ENCODE data around the gene GRIN2A.
A peak's percentile ranks its signal among the peaks of the same experiment; 100 is the strongest.

Gene GRIN2A

GRCh38 chr16:9859701-9860327 lies 322.4 kb downstream of the GRIN2A start:
- Histone ChIP-seq H2BK12ac (ENCODE audit: low read length in 2 of 2) (no peak overlapping the region), H3K4me1 (ENCODE audit: control insufficient read depth, insufficient read depth, low read depth, low read length) (no peaks in the 10 kb centered on the region), H3K23ac (ENCODE audit: low read length in 2 of 2) (no peak overlapping the region), H4K8ac (ENCODE audit: low read length) (no peak overlapping the region), H3K27ac (ENCODE audit: low read length, poor library complexity, severe bottlenecking) (no peak overlapping the region), H2AK5ac (ENCODE audit: low read length, severe bottlenecking) (no peak overlapping the region), H2BK120ac (ENCODE audit: low read depth, low read length) (no peak overlapping the region), H4K91ac (ENCODE audit: low read length) (no peak overlapping the region), H2BK5ac (ENCODE audit: low read depth, low read length, poor library complexity, severe bottlenecking) (no peak overlapping the region), H3K4ac (ENCODE audit: low read depth in 1 of 2, low read length in 2 of 2) (no peak overlapping the region), H2AFZ (ENCODE audit: low read depth, low read length) (no peak overlapping the region), H3K18ac (ENCODE audit: low read depth in 1 of 2, low read length in 2 of 2) (no peak overlapping the region), H2BK15ac (ENCODE audit: low read depth, poor library complexity, severe bottlenecking) (no peak overlapping the region), H3K27me3 (ENCODE audit: control insufficient read depth in 1 of 2, insufficient read depth in 1 of 2, low read length in 2 of 2) (no peaks in the 10 kb centered on the region), H3K9me3 (ENCODE audit: control insufficient read depth, low read length) (no peaks in the 10 kb centered on the region), H3K9ac (ENCODE audit: low read length) (peak overlapping the region; percentile 48), H3K14ac (ENCODE audit: low read length in 2 of 2) (no peak overlapping the region), H3K36me3 (ENCODE audit: control insufficient read depth in 1 of 2, insufficient read depth in 2 of 2, low read depth in 1 of 2, low read length in 2 of 2) (no peaks in the 10 kb centered on the region), H3K4me3 (ENCODE audit: insufficient read depth in 1 of 2, low read depth in 1 of 2, low read length in 2 of 2) (no peak overlapping the region), H3K79me1 (replicated peaks; ENCODE audit: low read length, poor library complexity, severe bottlenecking) (no peaks in the 10 kb centered on the region), H3K4me2 (ENCODE audit: low read length, poor library complexity, severe bottlenecking) (no peak overlapping the region)
- no peak for DNase-seq
- WGBS = 68% methylated on average over 8 of the region's 8 CpGs

DNA sequence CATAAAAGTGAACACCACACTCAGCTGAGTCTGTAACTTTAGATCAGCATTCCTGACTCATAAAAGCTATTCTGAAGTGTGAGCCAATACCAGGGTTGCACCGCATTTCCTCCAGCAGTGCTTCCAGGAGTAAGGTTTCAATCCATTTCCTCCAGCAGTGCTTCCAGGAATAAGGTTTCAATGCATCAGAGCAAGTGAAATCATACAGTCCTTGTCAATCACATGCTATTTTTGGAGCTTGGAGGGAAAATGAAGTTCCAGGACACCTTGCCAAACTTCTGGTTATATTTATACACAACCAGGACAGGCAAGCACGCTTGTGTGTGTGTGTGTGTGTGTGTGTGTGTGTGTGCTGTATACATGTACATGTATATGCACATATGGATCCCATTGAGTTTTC lies 327.6 kb downstream of the GRIN2A start:
- H2AFZ ChIP-seq (ENCODE audit: low read depth, low read length) = no peak overlapping the region
- H2BK15ac ChIP-seq (ENCODE audit: low read depth, poor library complexity, severe bottlenecking) = no peak overlapping the region
- no peak overlapping the region for H3K4me2 ChIP-seq (ENCODE audit: low read length, poor library complexity, severe bottlenecking)
- H3K9me3 ChIP-seq (ENCODE audit: control insufficient read depth, low read length) = no peaks in the 10 kb centered on the region
- no peaks in the 10 kb centered on the region for H3K27me3 ChIP-seq (ENCODE audit: control insufficient read depth in 1 of 2, insufficient read depth in 1 of 2, low read length in 2 of 2)
- no peak overlapping the region for H4K91ac ChIP-seq (ENCODE audit: low read length)
- no peak overlapping the region for H3K18ac ChIP-seq (ENCODE audit: low read depth in 1 of 2, low read length in 2 of 2)
- no peaks in the 10 kb centered on the region for H3K79me1 ChIP-seq (replicated peaks; ENCODE audit: low read length, poor library complexity, severe bottlenecking)
- WGBS = 71% methylated on average over 1 of the region's 2 CpGs
- H2BK120ac ChIP-seq (ENCODE audit: low read depth, low read length) = no peak overlapping the region
- DNase-seq = no peak
- H3K4me3 ChIP-seq (ENCODE audit: insufficient read depth in 1 of 2, low read depth in 1 of 2, low read length in 2 of 2) = no peak overlapping the region
- no peaks in the 10 kb centered on the region for H3K4me1 ChIP-seq (ENCODE audit: control insufficient read depth, insufficient read depth, low read depth, low read length)
- no peak overlapping the region for H3K27ac ChIP-seq (ENCODE audit: low read length, poor library complexity, severe bottlenecking)
- no peak overlapping the region for H3K14ac ChIP-seq (ENCODE audit: low read length in 2 of 2)
- no peak overlapping the region for H4K8ac ChIP-seq (ENCODE audit: low read length)
- H3K9ac ChIP-seq (ENCODE audit: low read length) = no peak overlapping the region
- H2BK5ac ChIP-seq (ENCODE audit: low read depth, low read length, poor library complexity, severe bottlenecking) = no peak overlapping the region
- no peak overlapping the region for H3K4ac ChIP-seq (ENCODE audit: low read depth in 1 of 2, low read length in 2 of 2)
- H2AK5ac ChIP-seq (ENCODE audit: low read length, severe bottlenecking) = no peak overlapping the region
- H3K36me3 ChIP-seq (ENCODE audit: control insufficient read depth in 1 of 2, insufficient read depth in 2 of 2, low read depth in 1 of 2, low read length in 2 of 2) = no peaks in the 10 kb centered on the region
- H2BK12ac ChIP-seq (ENCODE audit: low read length in 2 of 2) = no peak overlapping the region
- H3K23ac ChIP-seq (ENCODE audit: low read length in 2 of 2) = no peak overlapping the region

DNA sequence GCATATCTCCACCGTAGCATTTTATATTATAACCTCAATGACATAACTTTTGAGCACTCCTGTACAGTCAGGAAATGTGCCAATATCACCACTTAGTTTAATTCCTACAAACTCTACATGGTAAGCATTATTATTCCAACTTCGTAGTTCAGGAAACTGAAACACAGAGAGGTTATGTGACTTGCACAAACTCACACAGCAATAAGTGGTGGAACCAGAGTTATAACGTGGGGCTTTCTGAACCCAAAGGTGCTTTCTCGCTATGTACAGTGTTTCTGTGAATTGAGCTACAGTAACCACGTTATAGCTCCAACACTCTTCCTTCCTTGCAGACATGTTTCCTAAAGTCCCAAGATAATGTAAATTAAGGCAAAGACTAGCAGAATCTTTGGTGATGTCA lies 330.2 kb downstream of the GRIN2A start:
- H3K14ac ChIP-seq (ENCODE audit: low read length in 2 of 2) = no peak overlapping the region
- no peak overlapping the region for H3K18ac ChIP-seq (ENCODE audit: low read depth in 1 of 2, low read length in 2 of 2)
- H3K27ac ChIP-seq (ENCODE audit: low read length, poor library complexity, severe bottlenecking) = no peak overlapping the region
- H2BK15ac ChIP-seq (ENCODE audit: low read depth, poor library complexity, severe bottlenecking) = no peak overlapping the region
- no peak overlapping the region for H4K8ac ChIP-seq (ENCODE audit: low read length)
- DNase-seq = no peak
- no peaks in the 10 kb centered on the region for H3K9me3 ChIP-seq (ENCODE audit: control insufficient read depth, low read length)
- H3K9ac ChIP-seq (ENCODE audit: low read length) = no peak overlapping the region
- H2AFZ ChIP-seq (ENCODE audit: low read depth, low read length) = no peak overlapping the region
- H3K4me3 ChIP-seq (ENCODE audit: insufficient read depth in 1 of 2, low read depth in 1 of 2, low read length in 2 of 2) = no peak overlapping the region
- no peaks in the 10 kb centered on the region for H3K4me1 ChIP-seq (ENCODE audit: control insufficient read depth, insufficient read depth, low read depth, low read length)
- H3K4me2 ChIP-seq (ENCODE audit: low read length, poor library complexity, severe bottlenecking) = no peak overlapping the region
- H2AK5ac ChIP-seq (ENCODE audit: low read length, severe bottlenecking) = no peak overlapping the region
- no peak overlapping the region for H2BK12ac ChIP-seq (ENCODE audit: low read length in 2 of 2)
- no peaks in the 10 kb centered on the region for H3K27me3 ChIP-seq (ENCODE audit: control insufficient read depth in 1 of 2, insufficient read depth in 1 of 2, low read length in 2 of 2)
- no peak overlapping the region for H4K91ac ChIP-seq (ENCODE audit: low read length)
- no peak overlapping the region for H3K23ac ChIP-seq (ENCODE audit: low read length in 2 of 2)
- H3K79me1 ChIP-seq (replicated peaks; ENCODE audit: low read length, poor library complexity, severe bottlenecking) = no peaks in the 10 kb centered on the region
- H2BK120ac ChIP-seq (ENCODE audit: low read depth, low read length) = no peak overlapping the region
- no peak overlapping the region for H2BK5ac ChIP-seq (ENCODE audit: low read depth, low read length, poor library complexity, severe bottlenecking)
- WGBS = 84% methylated on average over 5 of the region's 5 CpGs
- H3K4ac ChIP-seq (ENCODE audit: low read depth in 1 of 2, low read length in 2 of 2) = no peak overlapping the region
- no peaks in the 10 kb centered on the region for H3K36me3 ChIP-seq (ENCODE audit: control insufficient read depth in 1 of 2, insufficient read depth in 2 of 2, low read depth in 1 of 2, low read length in 2 of 2)

GRCh38 chr16:9850817-9851216 lies 331.4 kb downstream of the GRIN2A start:
- Histone ChIP-seq H3K27ac (ENCODE audit: low read length, poor library complexity, severe bottlenecking) (no peak overlapping the region), H3K9me3 (ENCODE audit: control insufficient read depth, low read length) (no peaks in the 10 kb centered on the region), H3K4me2 (ENCODE audit: low read length, poor library complexity, severe bottlenecking) (no peak overlapping the region), H2AK5ac (ENCODE audit: low read length, severe bottlenecking) (no peak overlapping the region), H2AFZ (ENCODE audit: low read depth, low read length) (no peak overlapping the region), H2BK5ac (ENCODE audit: low read depth, low read length, poor library complexity, severe bottlenecking) (no peak overlapping the region), H3K4me3 (ENCODE audit: insufficient read depth in 1 of 2, low read depth in 1 of 2, low read length in 2 of 2) (no peak overlapping the region), H3K23ac (ENCODE audit: low read length in 2 of 2) (no peak overlapping the region), H3K27me3 (ENCODE audit: control insufficient read depth in 1 of 2, insufficient read depth in 1 of 2, low read length in 2 of 2) (no peaks in the 10 kb centered on the region), H2BK15ac (ENCODE audit: low read depth, poor library complexity, severe bottlenecking) (no peak overlapping the region), H3K9ac (ENCODE audit: low read length) (no peak overlapping the region), H3K79me1 (replicated peaks; ENCODE audit: low read length, poor library complexity, severe bottlenecking) (no peaks in the 10 kb centered on the region), H3K4me1 (ENCODE audit: control insufficient read depth, insufficient read depth, low read depth, low read length) (no peaks in the 10 kb centered on the region), H2BK120ac (ENCODE audit: low read depth, low read length) (no peak overlapping the region), H3K18ac (ENCODE audit: low read depth in 1 of 2, low read length in 2 of 2) (no peak overlapping the region), H3K4ac (ENCODE audit: low read depth in 1 of 2, low read length in 2 of 2) (no peak overlapping the region), H4K8ac (ENCODE audit: low read length) (no peak overlapping the region), H3K14ac (ENCODE audit: low read length in 2 of 2) (no peak overlapping the region), H2BK12ac (ENCODE audit: low read length in 2 of 2) (no peak overlapping the region), H4K91ac (ENCODE audit: low read length) (no peak overlapping the region), H3K36me3 (ENCODE audit: control insufficient read depth in 1 of 2, insufficient read depth in 2 of 2, low read depth in 1 of 2, low read length in 2 of 2) (no peaks in the 10 kb centered on the region)
- 81% methylated on average over 8 of the region's 9 CpGs for WGBS
- no peak for DNase-seq
